HT1080 (cell line): ENCODE data around the gene CT45A2. TPM values are rescaled to one million over a fixed set of nuclear protein-coding genes. Genes with fewer than 3 reads are reported as not detected.
"Not testable (repeated sequence)": the region's sequence is repeated elsewhere in the genome, so short reads cannot be mapped to it uniquely, and the experiment has no call there.

ENCODE experiments used
- DNase-seq: peaks from one replicate; pipeline ENCODE4 v3.0.0-alpha.2; 2015; ENCODE audit warnings: low read depth
- polyA plus RNA-seq, 2 experiments: library from polyadenylated mRNA; depleted of rRNA; stranded (reverse); fragments of >200 nt; gene quantifications; 2 replicates each; pipeline ENCODE4 v1.2.3, GENCODE V29; 2015
- total RNA-seq: library from RNA; depleted of rRNA; stranded (reverse); fragments of >200 nt; shearing (Covaris generic); gene quantifications from 2 replicates; pipeline ENCODE4 v1.2.3, GENCODE V29; 2014; rRNA removed

Gene CT45A2, protein sequence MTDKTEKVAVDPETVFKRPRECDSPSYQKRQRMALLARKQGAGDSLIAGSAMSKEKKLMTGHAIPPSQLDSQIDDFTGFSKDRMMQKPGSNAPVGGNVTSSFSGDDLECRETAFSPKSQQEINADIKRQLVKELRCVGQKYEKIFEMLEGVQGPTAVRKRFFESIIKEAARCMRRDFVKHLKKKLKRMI
- total RNA-seq: 14.2 and 28.2 TPM in 2 replicates
- 15.1 and 18.4 TPM in 2 replicates for polyA plus RNA-seq (2015; cell fraction: cytosol; rRNA removed)
- polyA plus RNA-seq (2015; cell fraction: nucleus; rRNA removed): 8.1 and 13.9 TPM in 2 replicates

- not testable (repeated sequence) for DNase-seq
Observed at GRCh38 chrX:135819912-135820311, at the start of gene CT45A2. CT45A2 (minus strand) TSS chrX:135820012; CDS start chrX:135816265, 3,747 bp downstream.

GRCh38 chrX:135854438-135854837, 34.6 kb upstream of the CT45A2 start, which contains the start of gene CT45A8:
CT45A8 (minus strand) TSS chrX:135854538; CDS start chrX:135850783, 3,755 bp downstream.
- not testable (repeated sequence) for DNase-seq

DNA sequence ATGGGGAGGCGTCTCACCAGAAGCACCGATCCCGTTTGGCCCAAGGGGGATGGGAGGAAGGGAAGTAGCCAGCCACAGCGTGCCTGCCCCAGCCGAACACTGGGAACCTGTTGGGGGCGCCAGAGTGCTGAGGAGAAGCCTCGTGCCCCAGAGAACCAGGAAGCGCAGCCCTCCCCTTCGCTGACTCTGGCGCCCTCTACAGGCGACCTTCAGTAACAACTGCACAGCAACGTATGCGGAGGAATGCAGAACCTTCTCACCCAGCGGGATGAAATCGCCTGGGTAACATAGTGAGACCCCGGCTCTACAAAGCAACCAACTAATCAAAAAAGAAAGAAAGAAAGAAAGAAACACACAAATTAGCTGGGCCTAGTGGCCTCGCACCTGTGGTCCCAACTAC, 17.4 kb upstream of the CT45A2 start, which contains the start of gene CT45A7:
Gene CT45A7 (minus strand): TSS at position 101 of the 400 bp plus-strand sequence. CDS start 3,747 bp downstream, outside the sequence.
- DNase-seq: not testable (repeated sequence)

DNA sequence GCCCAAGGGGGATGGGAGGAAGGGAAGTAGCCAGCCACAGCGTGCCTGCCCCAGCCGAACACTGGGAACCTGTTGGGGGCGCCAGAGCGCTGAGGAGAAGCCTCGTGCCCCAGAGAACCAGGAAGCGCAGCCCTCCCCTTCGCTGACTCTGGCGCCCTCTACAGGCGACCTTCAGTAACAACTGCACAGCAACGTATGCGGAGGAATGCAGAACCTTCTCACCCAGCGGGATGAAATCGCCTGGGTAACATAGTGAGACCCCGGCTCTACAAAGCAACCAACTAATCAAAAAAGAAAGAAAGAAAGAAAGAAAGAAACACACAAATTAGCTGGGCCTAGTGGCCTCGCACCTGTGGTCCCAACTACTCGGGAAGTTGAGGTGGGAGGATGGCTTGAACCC, 17.1 kb downstream of the CT45A2 start, which contains the start of gene CT45A6:
Gene CT45A6 (minus strand): TSS at position 101 of the 400 bp plus-strand sequence. CDS start 3,794 bp downstream, outside the sequence.
- DNase-seq: not testable (repeated sequence)

DNA sequence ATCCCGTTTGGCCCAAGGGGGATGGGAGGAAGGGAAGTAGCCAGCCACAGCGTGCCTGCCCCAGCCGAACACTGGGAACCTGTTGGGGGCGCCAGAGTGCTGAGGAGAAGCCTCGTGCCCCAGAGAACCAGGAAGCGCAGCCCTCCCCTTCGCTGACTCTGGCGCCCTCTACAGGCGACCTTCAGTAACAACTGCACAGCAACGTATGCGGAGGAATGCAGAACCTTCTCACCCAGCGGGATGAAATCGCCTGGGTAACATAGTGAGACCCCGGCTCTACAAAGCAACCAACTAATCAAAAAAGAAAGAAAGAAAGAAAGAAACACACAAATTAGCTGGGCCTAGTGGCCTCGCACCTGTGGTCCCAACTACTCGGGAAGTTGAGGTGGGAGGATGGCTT, 34.4 kb downstream of the CT45A2 start, which contains the start of gene CT45A5:
Gene CT45A5 (minus strand): TSS at position 101 of the 400 bp plus-strand sequence. CDS start 3,774 bp downstream, outside the sequence.
- DNase-seq: not testable (repeated sequence)

DNA sequence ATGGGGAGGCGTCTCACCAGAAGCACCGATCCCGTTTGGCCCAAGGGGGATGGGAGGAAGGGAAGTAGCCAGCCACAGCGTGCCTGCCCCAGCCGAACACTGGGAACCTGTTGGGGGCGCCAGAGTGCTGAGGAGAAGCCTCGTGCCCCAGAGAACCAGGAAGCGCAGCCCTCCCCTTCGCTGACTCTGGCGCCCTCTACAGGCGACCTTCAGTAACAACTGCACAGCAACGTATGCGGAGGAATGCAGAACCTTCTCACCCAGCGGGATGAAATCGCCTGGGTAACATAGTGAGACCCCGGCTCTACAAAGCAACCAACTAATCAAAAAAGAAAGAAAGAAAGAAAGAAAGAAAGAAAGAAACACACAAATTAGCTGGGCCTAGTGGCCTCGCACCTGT, 51.7 kb downstream of the CT45A2 start, which contains the start of gene CT45A3:
Gene CT45A3 (minus strand): TSS at position 101 of the 400 bp plus-strand sequence. CDS start 3,747 bp downstream, outside the sequence.
- DNase-seq: not testable (repeated sequence)

Other genes starting within 250 kb of the CT45A2 start
- gene CT45A1, start 106.4 kb downstream of the CT45A2 start, total RNA-seq: 46.8 and 61.1 TPM in 2 replicates
- gene CT45A3, start 51.8 kb downstream of the CT45A2 start, total RNA-seq: 0.24 and 0.47 TPM in 2 replicates
- 4.1 and 5.8 TPM in 2 replicates for gene CT45A5, start 34.5 kb downstream of the CT45A2 start, total RNA-seq
- gene CT45A6, start 17.2 kb downstream of the CT45A2 start, total RNA-seq: not detected in 2 replicates
- gene CT45A7, start 17.3 kb upstream of the CT45A2 start, total RNA-seq: not detected in 2 replicates
- gene CT45A8, start 34.5 kb upstream of the CT45A2 start, total RNA-seq: 13.6 TPM in 1 of 2 replicates, not detected in the other
- 13.7 TPM in 1 of 2 replicates, not detected in the other for gene CT45A9, start 51.8 kb upstream of the CT45A2 start, total RNA-seq
- 30.6 and 42.2 TPM in 2 replicates for gene CT45A10, start 73.4 kb upstream of the CT45A2 start, total RNA-seq
- gene SAGE1, start 73.7 kb upstream of the CT45A2 start, total RNA-seq: 5.3 and 6.9 TPM in 2 replicates
- 11.5 and 16.4 TPM in 2 replicates for gene MMGT1, start 154.0 kb upstream of the CT45A2 start, total RNA-seq
- 10.2 and 13.7 TPM in 2 replicates for gene SLC9A6, start 165.4 kb upstream of the CT45A2 start, total RNA-seq